Measurements from ENCODE around the gene C3orf49.

C3orf49 gene

GRCh38 chr3:63875510-63875909 is 56.4 kb downstream of the C3orf49 start:
- H2AFZ ChIP-seq: no peak overlapping the region
- H3K4me1 ChIP-seq: peaks cover 27% of the 10 kb centered on the region
- no peaks in the 10 kb centered on the region for H3K27me3 ChIP-seq (ENCODE audit: control insufficient read depth, insufficient read depth, low read length)
- H3K9ac ChIP-seq: no peak overlapping the region
- H3K36me3 ChIP-seq (ENCODE audit: control insufficient read depth, insufficient read depth, low read length): no peaks in the 10 kb centered on the region
- no peak overlapping the region for H3K4me3 ChIP-seq (ENCODE audit: low read depth, low read length)
- H3K79me2 ChIP-seq: peaks cover 25% of the 10 kb centered on the region
- H3K27ac ChIP-seq: no peak overlapping the region
- no peak for TF ChIP-seq CTCF (IDR thresholded peaks at IDR 0.05)
- H3K4me2 ChIP-seq (ENCODE audit: low read length): no peak overlapping the region
- H3K9me3 ChIP-seq (ENCODE audit: control insufficient read depth, low read length): no peaks in the 10 kb centered on the region

GRCh38 chr3:63876260-63876659 is 57.2 kb downstream of the C3orf49 start:
- no peak overlapping the region for H2AFZ ChIP-seq
- no peak overlapping the region for H3K27ac ChIP-seq
- H3K36me3 ChIP-seq (ENCODE audit: control insufficient read depth, insufficient read depth, low read length): no peaks in the 10 kb centered on the region
- H3K4me3 ChIP-seq (ENCODE audit: low read depth, low read length): no peak overlapping the region
- no peak overlapping the region for H3K9ac ChIP-seq
- peaks cover 29% of the 10 kb centered on the region for H3K79me2 ChIP-seq
- H3K4me1 ChIP-seq: peaks cover 22% of the 10 kb centered on the region
- no peak overlapping the region for H3K4me2 ChIP-seq (ENCODE audit: low read length)
- TF ChIP-seq CTCF (IDR thresholded peaks at IDR 0.05): no peak
- no peaks in the 10 kb centered on the region for H3K27me3 ChIP-seq (ENCODE audit: control insufficient read depth, insufficient read depth, low read length)
- H3K9me3 ChIP-seq (ENCODE audit: control insufficient read depth, low read length): no peaks in the 10 kb centered on the region

GRCh38 chr3:63877737-63878393 is 58.8 kb downstream of the C3orf49 start:
- H3K36me3 ChIP-seq (ENCODE audit: control insufficient read depth, insufficient read depth, low read length): no peaks in the 10 kb centered on the region

GRCh38 chr3:63878394-63879060 is 59.4 kb downstream of the C3orf49 start:
- Histone ChIP-seq H3K36me3 (ENCODE audit: control insufficient read depth, insufficient read depth, low read length) (no peaks in the 10 kb centered on the region), H3K9ac (no peak overlapping the region), H3K4me3 (ENCODE audit: low read depth, low read length) (no peak overlapping the region), H2AFZ (no peak overlapping the region), H3K9me3 (ENCODE audit: control insufficient read depth, low read length) (no peaks in the 10 kb centered on the region), H3K27ac (no peak overlapping the region), H3K79me2 (peaks cover 24% of the 10 kb centered on the region), H3K4me1 (peaks cover 18% of the 10 kb centered on the region), H3K4me2 (ENCODE audit: low read length) (no peak overlapping the region), H3K27me3 (ENCODE audit: control insufficient read depth, insufficient read depth, low read length) (no peaks in the 10 kb centered on the region)
- TF ChIP-seq CTCF (IDR thresholded peaks at IDR 0.05): no peak

More at GRCh38 chr3:63877737-63878393, 58.8 kb downstream of the C3orf49 start:
- Histone ChIP-seq H3K4me3 (ENCODE audit: low read depth, low read length) (no peak overlapping the region), H3K27me3 (ENCODE audit: control insufficient read depth, insufficient read depth, low read length) (no peaks in the 10 kb centered on the region), H3K4me1 (peaks cover 18% of the 10 kb centered on the region), H3K79me2 (peaks cover 25% of the 10 kb centered on the region), H3K27ac (no peak overlapping the region), H3K9me3 (ENCODE audit: control insufficient read depth, low read length) (no peaks in the 10 kb centered on the region), H2AFZ (no peak overlapping the region), H3K4me2 (ENCODE audit: low read length) (no peak overlapping the region), H3K9ac (no peak overlapping the region)
- TF ChIP-seq CTCF (IDR thresholded peaks at IDR 0.05): no peak

Data from parathyroid adenoma (tissue), 2 donors.